ENCODE measurements around the gene IL12B.
"Not testable (repeated sequence)": the region's sequence is repeated elsewhere in the genome, so short reads cannot be mapped to it uniquely, and the experiment has no call there.

Gene IL12B

GRCh38 chr5:159332800-159333544 lies 2.7 kb upstream of the IL12B start:
- no peak for DNase-seq

DNA sequence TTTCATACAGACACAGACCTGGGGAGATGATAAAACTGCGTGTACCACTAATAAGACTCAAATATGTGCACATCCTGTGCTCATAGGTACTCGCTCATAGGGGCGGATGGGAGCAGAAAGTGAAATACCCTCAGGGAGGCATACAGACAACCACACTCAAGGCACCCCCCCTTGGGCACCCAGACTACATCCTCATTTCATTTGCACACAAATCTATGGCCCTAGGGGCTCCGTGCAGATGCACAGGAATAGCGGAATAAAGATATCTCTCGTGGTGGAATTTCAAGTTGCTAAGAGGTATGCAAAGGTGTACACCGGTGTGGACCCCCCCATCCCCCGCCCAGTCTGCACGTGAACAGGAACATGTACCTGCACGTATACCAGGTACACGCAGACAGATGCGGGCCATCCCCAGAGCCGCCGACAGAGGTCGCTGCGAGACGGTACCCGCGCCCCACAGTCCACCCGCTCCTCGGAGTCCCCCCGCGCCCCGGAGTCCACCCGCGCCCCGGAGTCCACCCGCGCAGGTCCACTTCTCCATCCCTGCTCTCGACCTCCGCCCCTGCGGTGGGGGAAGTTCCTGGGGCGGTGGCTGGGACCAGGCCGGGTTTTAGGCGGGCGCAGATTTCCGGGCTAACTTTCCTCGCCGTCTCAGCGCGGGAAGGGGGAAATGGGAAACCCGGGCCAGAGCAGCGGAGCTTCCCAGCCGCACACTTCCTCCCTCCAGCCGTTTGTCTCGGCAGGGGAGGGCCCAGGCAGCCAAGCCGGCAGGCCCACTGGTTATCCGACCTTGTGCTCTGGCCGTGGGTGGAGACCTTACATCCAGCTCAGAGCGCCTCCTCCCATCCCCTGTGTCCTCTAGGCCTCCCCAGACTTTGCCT lies 1.0 kb upstream of the IL12B start:
- no peak for DNase-seq

DNA sequence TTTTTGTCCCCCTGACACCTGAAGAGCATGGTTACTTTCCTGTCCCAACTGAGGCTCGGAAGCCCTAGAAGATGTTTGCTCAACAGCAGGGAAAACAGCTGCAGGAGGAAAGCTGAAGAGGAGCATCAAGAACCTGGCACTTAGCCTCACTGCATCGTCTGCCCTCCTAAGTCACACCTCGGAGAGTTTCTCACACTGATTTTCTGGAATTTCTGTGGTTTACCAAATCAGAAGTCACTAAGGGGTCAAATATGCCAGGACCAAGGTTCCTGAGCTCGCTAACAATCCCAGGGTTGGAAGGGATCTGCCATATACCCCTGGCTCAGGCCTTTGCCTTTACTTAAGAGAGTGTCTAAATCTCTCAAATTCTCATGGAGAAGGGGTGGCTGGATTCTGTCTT lies 5.3 kb downstream of the IL12B start:
- DNase-seq, result no peak

GRCh38 chr5:159324102-159324755 lies 6.1 kb downstream of the IL12B start:
- no peak for DNase-seq

- no peak for DNase-seq
Observed at GRCh38 chr5:159322180-159322579, 8.1 kb downstream of the IL12B start.

DNA sequence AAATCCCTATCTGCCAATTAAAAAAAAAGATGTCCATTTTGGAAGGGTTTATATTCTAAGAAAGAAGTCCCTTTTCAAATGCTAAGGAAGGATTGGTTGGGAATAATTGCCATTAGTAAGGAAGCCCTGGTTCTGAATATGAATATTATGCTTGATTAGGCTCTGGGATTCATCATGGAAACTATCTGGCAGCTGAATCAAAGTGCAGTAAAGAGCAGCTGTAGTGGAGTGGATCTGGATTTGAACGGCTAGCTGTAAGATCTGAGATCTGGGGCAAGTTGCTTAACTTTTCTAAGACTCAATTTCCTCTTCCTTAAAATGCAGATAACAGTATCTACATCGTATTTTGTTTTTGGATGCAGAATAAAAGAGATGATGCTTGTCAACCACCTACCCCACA lies 10.5 kb downstream of the IL12B start:
- DNase-seq, result no peak

GRCh38 chr5:159319363-159319762 lies 10.9 kb downstream of the IL12B start:
- DNase-seq, result no peak

GRCh38 chr5:159318448-159318847 lies 11.8 kb downstream of the IL12B start:
- DNase-seq, result no peak

DNA sequence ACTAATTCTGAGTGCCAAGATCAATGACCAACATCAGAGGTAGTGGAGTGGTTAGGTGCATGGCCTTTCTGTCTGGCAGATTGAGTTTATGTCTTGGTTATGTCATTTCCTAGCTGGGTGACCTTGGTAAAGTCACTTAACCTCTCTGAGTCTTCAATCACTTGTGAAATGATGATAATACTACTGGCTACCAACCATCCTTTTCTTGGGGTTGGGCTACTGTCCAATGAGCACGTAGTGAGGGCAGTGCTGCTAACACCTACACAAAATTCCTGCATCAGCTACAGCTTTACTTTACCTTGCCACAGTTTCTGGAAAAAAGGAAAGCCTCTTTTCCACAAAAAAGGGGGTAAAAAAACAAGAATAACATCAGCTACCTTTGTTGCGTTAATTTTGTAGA lies 12.4 kb downstream of the IL12B start:
- no peak for DNase-seq

DNA sequence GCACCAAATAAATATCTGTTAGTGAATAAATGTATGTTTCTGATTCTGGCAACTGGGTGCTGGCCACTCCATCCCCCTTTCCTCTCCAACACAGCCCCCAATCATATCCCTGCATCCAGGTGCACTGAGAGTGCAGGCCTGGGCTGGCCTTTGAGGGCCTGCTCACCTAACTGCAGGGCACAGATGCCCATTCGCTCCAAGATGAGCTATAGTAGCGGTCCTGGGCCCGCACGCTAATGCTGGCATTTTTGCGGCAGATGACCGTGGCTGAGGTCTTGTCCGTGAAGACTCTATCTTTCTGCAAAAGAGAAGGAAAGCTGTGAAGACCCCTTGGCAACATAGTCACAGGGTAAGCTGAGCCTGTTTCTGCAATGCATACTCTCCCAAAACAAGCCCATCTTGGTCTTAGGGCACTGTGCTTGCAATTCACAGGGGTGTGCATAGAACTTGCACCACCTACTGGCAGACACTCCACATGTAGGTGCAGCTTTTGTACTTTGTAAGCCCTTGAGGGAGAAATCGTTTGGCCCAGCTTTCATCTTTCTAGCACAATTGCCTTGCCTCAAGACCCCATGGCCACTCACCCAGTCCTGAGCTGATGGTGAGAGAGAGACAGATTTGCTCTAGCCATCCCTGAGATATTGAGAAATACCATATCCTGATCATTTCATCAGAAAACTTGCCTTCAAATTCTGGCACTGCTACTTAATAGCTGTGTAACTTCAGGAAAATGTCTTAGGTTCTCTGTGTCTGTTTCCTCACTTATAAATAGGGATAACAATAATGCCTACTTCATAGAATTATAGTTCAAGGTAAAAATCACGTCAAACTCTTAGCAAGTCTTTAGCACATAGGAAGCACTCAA lies 13.5 kb downstream of the IL12B start:
- DNase-seq, result no peak

GRCh38 chr5:159313197-159313596 lies 17.1 kb downstream of the IL12B start:
- no peak for DNase-seq

DNA sequence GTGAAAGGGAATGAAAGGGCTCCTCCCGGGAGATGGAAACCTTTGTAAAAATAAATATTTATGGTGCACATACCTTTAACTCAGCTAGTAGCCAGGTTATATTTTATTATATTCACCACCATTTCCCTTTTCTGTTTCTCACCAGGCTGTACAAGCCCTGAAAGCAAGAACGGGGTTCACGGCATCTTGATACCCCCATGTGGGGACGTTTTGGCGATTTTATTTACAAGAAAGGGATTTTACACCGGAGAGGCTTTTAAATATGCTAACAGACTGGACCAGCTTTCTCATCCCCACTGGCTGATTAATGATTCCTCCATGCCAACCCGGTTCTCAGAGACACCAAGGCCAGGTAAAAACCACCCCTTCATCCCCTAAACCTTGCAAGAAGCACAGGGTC lies 19.2 kb downstream of the IL12B start:
- no peak for DNase-seq

GRCh38 chr5:159310511-159310910 lies 19.8 kb downstream of the IL12B start:
- DNase-seq, result no peak

- DNase-seq, result no peak
Observed at GRCh38 chr5:159309689-159310433, 20.4 kb downstream of the IL12B start.

GRCh38 chr5:159304961-159305595 lies 25.2 kb downstream of the IL12B start:
- DNase-seq, result no peak

DNA sequence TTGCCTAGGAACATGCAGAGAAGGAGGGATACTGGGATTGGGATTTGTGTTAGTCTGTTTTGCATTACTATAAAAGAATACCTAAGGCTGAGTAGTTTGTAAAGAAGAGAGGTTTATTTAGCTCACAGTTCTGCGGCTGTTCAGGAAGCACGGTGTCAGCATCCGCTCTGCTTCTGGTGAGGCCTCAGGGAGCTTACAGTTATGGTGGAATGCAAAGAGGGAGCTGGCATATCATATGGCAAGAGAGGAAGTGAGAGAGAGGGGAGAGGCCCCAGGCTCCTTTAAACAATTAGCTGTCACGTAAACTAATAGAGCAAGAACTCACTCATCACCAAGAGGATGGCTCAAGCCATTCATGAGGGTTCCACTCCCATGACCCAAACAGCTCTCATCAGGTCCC lies 27.0 kb downstream of the IL12B start:
- DNase-seq, result no peak

DNA sequence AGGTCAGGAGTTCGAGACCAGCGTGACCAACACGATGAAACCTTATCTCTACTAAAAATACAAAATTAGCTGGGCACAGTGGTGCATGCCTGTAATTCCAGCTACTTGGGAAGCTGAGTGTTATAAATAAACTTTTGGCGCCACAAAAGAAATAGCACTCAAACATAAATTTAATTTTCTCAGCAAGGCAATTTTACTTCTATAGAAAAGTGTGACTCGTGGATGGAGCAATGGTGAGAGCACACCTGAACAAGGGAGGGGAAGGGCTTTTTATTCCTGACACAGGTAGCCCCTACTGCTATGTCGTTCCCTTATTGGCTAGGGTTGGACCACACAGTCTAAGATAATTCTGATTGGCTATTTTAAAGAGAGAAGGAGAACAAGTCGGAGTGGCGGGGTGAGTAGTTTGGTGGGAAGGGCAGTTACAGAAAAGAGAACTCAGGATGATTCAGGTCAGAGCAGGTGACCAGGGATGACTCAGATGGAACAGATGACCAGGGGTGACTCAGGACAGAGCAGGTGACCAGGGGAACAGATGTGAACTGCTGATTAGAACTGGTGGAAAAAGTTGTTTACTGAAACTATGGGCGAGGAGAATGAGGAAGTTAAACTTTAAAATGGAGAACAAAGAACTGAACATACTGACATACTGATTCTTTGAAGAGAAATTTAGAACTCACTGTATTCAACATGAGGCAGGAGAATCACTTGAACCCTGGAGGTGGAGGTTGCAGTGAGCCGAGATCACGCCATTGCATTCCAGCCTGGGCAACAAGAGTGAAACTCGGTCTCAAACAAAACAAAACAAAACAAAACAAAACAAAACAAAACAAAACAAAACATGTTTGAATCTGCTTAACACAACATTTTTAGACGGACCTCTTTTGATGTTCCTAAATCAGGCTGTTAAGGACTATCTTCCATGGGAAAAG lies 28.1 kb downstream of the IL12B start:
- DNase-seq, result not testable (repeated sequence)

DNA sequence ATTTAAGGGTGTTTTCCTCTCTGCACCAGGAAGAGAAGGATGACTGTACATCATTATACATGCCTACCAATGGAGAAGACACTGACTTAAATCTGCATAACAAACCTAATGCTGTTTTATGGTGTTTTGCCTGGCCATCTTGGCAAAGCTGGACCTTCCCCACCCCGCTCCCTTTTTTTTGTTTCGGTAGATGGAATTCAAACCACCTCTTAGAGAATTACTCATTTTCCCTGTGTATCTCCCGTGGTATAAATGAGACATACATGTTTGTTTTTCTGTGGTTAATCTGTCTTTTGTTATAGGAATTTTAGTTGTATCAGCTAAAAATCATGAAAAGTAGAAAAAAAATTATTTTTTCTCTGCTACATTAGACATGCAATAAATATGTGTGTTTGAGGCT lies 28.8 kb downstream of the IL12B start:
- no peak for DNase-seq

DNA sequence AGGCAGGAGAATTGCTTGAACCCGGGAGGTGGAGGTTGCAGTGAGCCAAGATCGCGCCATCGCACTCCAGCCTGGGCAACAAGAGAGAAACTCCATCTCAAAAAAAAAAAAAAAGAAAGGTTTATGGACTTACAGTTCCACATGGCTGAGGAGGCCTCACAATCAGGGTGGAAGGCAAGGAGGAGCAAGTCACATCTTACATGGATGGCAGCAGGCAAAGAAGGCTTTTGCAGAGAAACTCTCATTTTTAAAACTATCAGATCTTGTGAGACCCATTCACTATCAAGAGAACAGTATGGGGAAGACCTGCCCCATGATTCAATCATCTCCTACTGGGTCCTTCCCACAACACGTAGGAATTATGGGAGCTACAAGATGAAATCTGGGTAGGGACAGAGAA lies 33.0 kb downstream of the IL12B start:
- not testable (repeated sequence) for DNase-seq

GRCh38 chr5:159294921-159295320 lies 35.4 kb downstream of the IL12B start:
- DNase-seq, result no peak
